ENCODE results near the gene CCDC14. TPM values are rescaled to one million over a fixed set of nuclear protein-coding genes. Genes with fewer than 3 reads are reported as not detected.
"Not testable (repeated sequence)": the region's sequence is repeated elsewhere in the genome, so short reads cannot be mapped to it uniquely, and the experiment has no call there.

Gene CCDC14, protein sequence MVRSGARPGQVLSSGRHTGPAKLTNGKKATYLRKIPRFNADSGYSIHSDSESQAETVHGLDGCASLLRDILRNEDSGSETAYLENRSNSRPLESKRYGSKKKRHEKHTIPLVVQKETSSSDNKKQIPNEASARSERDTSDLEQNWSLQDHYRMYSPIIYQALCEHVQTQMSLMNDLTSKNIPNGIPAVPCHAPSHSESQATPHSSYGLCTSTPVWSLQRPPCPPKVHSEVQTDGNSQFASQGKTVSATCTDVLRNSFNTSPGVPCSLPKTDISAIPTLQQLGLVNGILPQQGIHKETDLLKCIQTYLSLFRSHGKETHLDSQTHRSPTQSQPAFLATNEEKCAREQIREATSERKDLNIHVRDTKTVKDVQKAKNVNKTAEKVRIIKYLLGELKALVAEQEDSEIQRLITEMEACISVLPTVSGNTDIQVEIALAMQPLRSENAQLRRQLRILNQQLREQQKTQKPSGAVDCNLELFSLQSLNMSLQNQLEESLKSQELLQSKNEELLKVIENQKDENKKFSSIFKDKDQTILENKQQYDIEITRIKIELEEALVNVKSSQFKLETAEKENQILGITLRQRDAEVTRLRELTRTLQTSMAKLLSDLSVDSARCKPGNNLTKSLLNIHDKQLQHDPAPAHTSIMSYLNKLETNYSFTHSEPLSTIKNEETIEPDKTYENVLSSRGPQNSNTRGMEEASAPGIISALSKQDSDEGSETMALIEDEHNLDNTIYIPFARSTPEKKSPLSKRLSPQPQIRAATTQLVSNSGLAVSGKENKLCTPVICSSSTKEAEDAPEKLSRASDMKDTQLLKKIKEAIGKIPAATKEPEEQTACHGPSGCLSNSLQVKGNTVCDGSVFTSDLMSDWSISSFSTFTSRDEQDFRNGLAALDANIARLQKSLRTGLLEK
- 41.2 TPM for polyA plus RNA-seq (ENCODE audit: insufficient read length)

GRCh38 chr3:123960781-123961507, at the start of gene CCDC14:
TSS of gene CCDC14 (minus strand) at chr3:123961229. CDS start at chr3:123961173, 56 bp downstream.
- DNase-seq, result peak; percentile 94

DNA sequence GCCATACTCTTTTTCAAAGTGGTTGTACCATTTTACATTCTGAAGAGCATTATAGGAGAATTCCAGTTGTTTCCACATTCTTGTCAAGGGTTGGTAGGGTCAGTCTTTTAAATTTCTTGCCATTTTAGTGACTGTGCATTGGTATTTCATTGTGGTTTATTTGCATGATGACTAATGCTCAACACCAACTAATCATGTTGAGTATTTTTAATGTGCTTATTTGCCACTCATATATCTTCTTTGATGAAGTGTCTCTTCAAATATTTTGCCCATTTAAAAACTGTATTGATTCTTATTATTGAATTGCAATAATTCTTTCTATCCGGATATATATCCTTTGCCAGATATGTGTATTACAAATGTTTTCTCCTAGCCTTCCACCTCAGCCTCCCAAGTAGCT, 47.3 kb upstream of the CCDC14 start:
- DNase-seq, result not testable (repeated sequence)

- DNase-seq, result no peak
Measured at GRCh38 chr3:124007186-124007585, 46.2 kb upstream of the CCDC14 start.

DNA sequence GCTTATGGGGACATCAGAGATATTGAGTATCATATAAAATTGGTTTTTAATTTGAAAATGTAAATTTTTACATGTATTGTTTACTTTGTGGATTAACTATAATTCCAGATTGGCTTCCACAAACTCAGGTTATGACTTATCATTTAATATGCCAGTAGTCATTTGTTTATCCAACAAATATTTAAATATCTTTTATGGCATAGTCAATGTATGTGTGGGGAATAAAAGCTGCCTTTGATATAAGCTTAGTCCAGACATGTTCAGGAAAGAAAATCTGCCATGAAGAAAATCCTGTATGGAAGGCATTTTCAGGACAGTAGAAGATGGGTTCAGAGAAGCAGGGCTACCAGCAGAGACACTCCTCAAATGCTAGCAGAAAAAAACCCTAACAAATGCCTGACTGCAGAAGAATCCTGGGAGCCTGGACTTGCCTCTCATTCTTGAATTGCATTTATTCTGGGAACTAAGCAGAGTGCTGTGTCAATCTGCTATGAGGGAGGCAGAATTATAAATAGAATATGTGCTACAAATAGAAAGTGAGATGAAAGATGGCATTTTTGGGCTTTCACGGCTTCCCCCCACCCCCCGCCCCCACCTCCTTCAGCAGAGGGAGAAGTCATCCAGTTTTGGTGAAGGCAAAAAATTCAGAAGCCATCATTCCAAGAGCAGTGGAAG, 41.5 kb upstream of the CCDC14 start:
- not testable (repeated sequence) for DNase-seq

GRCh38 chr3:124001366-124001765, 40.3 kb upstream of the CCDC14 start:
- DNase-seq, result not testable (repeated sequence)

DNA sequence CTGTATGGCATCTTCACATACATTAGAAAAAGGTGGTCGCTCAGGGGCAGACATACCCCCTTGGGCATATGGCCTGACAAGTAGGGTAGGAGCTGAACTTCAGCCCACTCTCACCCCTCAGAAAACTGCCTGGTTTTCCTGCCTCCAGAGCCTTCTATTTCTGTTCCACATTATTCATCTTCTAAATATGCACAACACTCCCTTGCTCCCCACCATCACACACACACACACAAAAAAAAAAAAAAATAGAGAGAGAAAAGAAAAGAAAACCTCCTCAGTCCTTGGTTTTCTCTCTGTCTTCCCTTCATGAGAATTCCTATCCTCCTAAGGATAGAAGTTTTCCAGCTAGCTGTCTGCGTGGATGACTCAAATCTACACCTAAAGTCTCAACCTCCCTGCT, 36.5 kb upstream of the CCDC14 start:
- no peak for DNase-seq

GRCh38 chr3:123993818-123994217, 32.8 kb upstream of the CCDC14 start:
- DNase-seq, result no peak

DNA sequence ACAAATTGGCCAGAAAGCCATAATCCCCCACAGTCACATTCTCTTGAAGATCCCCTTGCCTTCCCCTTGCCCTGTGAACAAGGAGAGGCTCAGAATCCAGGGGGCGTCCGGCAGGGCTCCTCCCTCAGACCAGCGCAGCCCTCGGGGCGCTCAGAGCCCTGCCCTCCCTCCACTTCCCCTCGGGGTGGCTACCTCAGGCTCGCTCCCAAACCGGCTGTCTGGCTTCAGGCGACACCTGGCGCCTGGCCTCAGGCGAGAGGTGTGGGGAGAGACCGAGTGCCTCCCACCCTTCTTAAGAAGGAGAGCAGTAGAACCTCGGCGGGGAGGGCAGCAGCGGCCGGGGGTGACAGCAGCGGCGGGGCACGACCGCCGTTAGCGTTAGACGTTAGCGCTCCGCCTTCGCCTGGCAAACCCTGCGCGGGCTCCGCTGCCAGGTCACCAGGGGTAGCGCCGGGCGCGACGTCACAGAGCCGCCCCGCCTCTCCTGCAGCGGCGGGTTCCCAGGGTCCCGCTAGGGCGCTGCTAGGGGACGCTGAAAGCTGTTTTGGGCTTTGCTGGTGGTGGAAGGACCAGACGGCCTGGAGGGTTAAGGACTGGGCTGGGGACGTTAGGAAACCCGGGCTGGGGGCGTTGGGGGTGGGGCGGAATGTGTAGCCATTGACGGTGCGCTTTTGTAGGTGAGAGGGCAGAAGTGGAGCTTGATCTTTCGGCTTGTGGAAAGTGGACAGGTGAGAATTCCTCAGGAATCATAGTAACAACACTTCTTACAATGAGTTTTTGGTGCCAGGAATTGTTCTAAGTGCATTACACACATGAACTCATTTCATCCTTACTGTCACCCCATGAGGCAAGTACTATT, 30.9 kb upstream of the CCDC14 start, which contains the start of gene ROPN1:
Gene ROPN1, minus strand, starts transcription at position 395 of the 859 bp plus-strand sequence. CDS start 11,643 bp downstream, outside the sequence.
- not testable (repeated sequence) for DNase-seq

GRCh38 chr3:123986427-123986826, 25.4 kb upstream of the CCDC14 start:
- DNase-seq, result no peak

DNA sequence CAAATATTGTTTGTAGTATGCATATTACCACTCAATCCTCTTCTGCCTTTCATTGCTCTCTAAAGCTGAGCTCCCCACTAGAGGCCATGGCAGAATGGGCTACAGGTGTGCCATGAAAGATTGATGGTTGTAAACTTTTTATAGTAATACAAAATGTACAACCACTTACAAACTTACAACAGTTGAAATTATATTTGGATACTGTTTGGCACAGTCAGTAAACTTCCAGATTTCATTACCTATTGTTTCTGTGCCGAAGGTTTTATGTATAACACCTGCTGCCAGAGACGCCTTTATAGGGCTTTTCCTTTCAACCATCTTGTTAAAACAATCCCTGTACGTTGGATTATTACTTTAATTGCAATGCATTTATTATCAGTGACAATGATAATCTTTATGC, 23.9 kb upstream of the CCDC14 start:
- DNase-seq, result no peak

GRCh38 chr3:123984350-123984749, 23.3 kb upstream of the CCDC14 start:
- no peak for DNase-seq

GRCh38 chr3:123981317-123981716, 20.3 kb upstream of the CCDC14 start:
- DNase-seq, result not testable (repeated sequence)

GRCh38 chr3:123980539-123980938, 19.5 kb upstream of the CCDC14 start:
- no peak for DNase-seq

DNA sequence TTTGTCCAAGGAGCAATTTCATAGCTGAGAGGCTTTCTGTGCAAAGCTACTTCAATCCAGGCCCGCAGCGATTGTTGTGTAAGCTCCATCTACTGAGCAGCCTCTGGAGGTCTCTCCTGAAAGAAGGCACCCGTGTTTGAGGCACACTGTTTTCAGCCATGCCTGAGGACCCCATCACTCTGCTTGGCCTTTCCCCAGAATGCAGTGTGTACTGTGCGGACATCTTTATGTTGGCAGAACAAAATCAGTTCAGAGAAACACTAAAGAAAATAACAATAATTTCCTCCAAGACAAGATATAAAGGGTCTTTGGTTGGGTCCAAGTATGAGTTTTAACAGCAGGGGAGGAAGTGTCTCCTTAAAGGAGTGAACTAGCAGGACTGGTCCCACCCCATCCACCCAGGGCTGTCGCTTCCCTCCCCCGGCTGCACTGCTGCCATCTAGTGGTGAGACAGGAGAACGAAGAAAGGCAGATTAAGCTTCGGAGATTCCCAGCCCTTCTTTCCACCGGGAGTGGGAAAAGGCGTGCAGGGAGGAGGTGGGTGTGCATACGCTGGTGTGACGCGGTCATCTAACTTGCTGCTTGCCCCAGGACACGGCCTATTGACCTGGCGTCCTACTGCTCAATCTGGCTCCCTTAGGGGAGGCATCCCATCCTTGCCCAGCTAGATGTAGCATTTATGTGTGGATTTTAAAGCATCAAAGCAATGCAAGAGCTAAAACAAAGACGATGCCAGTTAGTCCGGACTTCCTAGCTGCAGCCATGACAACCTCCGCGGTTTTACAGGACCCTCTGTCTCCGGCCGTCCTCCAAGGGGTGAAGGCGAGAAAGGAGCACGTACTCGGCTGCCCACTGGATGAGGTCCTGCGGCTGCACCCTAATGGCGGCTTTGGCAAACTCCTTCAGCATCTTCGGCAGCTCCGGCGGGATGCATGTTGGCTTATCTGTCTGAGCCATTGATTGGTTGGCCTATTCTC, 18.8 kb upstream of the CCDC14 start:
- not testable (repeated sequence) for DNase-seq

- DNase-seq, result not testable (repeated sequence)
Measured at GRCh38 chr3:123976904-123977303, 15.9 kb upstream of the CCDC14 start.

- DNase-seq, result not testable (repeated sequence)
Measured at GRCh38 chr3:123976181-123976898, 15.3 kb upstream of the CCDC14 start.

- not testable (repeated sequence) for DNase-seq
Measured at GRCh38 chr3:123975030-123975429, 14.0 kb upstream of the CCDC14 start.

GRCh38 chr3:123971406-123971805, 10.4 kb upstream of the CCDC14 start:
- DNase-seq, result no peak

DNA sequence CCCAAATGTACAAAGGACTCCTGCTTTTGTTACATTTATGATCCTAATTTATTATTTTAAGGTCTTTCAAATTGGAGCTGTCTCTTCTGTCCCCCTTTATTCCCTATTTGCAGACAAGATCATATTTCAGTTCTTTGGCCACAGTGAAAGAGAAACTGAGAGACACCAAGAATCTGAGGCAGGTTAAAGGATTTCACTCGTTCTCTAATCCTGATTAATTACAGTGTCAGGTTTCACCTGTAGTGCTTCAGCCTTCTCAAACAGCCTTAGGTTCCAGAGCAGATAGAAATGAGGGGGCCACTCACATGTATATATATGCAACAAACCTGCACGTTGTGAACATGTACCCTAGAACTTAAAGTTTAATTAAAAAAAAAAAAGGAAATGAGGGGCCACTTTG, 6.2 kb upstream of the CCDC14 start:
- DNase-seq, result not testable (repeated sequence)
